Measurements from ENCODE around the gene AKNA. TPM values are rescaled to one million over a fixed set of nuclear protein-coding genes. Genes with fewer than 3 reads are reported as not detected.

The AKNA gene
- total and polyA plus RNA-seq, 2 donors (not counting 1 experiment from before 2014, with no cell fraction given) = 178 to 407 TPM

DNA sequence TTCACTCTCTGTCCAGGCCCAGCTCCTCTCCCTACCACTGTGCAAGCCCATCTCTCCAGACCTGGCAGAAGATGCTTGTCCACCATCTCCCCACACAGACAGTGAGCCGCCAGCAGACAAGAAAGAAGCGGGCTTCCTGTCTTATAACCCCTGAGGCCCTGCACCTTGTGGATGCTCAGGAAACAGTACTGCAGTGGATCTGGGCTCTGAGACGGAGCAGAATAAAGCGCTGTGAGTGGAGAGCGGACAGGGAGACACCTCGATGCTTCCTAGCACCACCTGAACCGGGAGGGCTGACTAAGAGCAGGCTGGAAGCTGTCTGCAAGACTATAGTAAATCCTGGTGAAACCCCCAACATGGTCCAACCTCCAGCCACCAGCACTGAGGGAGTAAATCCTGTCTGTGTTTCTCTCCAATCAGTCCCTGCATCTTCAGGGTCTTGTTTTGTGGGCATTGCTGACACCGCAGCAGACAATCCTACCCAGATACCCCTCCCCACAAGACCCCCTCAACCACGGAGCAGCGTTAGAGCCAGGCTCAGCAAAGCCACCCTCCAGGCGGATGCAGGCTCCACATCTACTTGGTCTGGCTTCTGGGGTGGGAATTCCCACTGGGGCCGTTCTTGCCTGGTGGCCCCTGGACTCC lies 39.4 kb downstream of the AKNA start:
- no peaks in the 10 kb centered on the region for H3K9me3 ChIP-seq (ENCODE audit: control extremely low read depth in 1 of 3, control insufficient read depth in 2 of 3, insufficient read depth in 1 of 3, low read length in 2 of 3)
- H4K20me1 ChIP-seq (ENCODE audit: control insufficient read depth, insufficient read depth, low read length, poor library complexity, severe bottlenecking) = peaks cover 68% of the 10 kb centered on the region
- peaks cover 26 to 36% of the 10 kb centered on the region in 2 donors for H3K4me1 ChIP-seq (ENCODE audit: control insufficient read depth in 2 of 2, insufficient read depth in 2 of 2, low read length in 2 of 2)
- CTCF ChIA-PET = interaction anchor here (1.0 to 7.5 kb wide), 11 partner anchors 8 to 305 kb away, joined by 3 to 41 read pairs (median 4); partner anchors contain the start of gene AKNA
- H3K4me2 ChIP-seq (replicated peaks; ENCODE audit: low read depth, low read length, poor library complexity, severe bottlenecking) = peak overlapping the region; percentile 53
- POLR2A ChIA-PET = interaction anchor here (1.0 to 1.7 kb wide), 7 partner anchors 15 to 240 kb away, joined by 4 to 9 read pairs (median 5); partner anchors contain the start of gene AKNA
- Mint-ChIP-seq H3K4me1 (peaks cover 47% of the 10 kb centered on the region), H3K27ac (peak overlapping the region; percentile 97), H3K4me3 (peak overlapping the region; percentile 83), H3K9me3 (ENCODE audit: insufficient read depth) (no peaks in the 10 kb centered on the region), H3K27me3 (no peaks in the 10 kb centered on the region)
- peaks cover 4 to 97% of the 10 kb centered on the region in 2 experiments for H3K36me3 ChIP-seq (replicated peaks in 1 of 2; ENCODE audit: control extremely low read depth in 1 of 2, control insufficient read depth in 1 of 2, extremely low read depth in 1 of 2, insufficient read depth in 2 of 2, low read length in 1 of 2)
- no peak overlapping the region for H2AFZ ChIP-seq (ENCODE audit: insufficient read depth, low read depth, low read length, poor library complexity, severe bottlenecking)
- H3K27ac ChIP-seq (ENCODE audit: low read length in 2 of 2) = peak overlapping the region; percentile 68 to 80
- no peaks in the 10 kb centered on the region for H3K27me3 ChIP-seq (replicated peaks in 1 of 4; ENCODE audit: control extremely low read depth in 1 of 4, control insufficient read depth in 3 of 4, insufficient read depth in 4 of 4, low read length in 3 of 4)
- peaks cover 39% of the 10 kb centered on the region for H3K79me2 ChIP-seq (ENCODE audit: control insufficient read depth, insufficient read depth, low read length)
- H3K4me3 ChIP-seq (ENCODE audit: control extremely low read depth in 1 of 5, extremely low read depth in 1 of 5, insufficient read depth in 1 of 5, low read depth in 2 of 5, low read length in 4 of 5) = no peak overlapping the region
- no peak overlapping the region for H3K9ac ChIP-seq (ENCODE audit: low read length)
- TF ChIP-seq, protein P1, sequence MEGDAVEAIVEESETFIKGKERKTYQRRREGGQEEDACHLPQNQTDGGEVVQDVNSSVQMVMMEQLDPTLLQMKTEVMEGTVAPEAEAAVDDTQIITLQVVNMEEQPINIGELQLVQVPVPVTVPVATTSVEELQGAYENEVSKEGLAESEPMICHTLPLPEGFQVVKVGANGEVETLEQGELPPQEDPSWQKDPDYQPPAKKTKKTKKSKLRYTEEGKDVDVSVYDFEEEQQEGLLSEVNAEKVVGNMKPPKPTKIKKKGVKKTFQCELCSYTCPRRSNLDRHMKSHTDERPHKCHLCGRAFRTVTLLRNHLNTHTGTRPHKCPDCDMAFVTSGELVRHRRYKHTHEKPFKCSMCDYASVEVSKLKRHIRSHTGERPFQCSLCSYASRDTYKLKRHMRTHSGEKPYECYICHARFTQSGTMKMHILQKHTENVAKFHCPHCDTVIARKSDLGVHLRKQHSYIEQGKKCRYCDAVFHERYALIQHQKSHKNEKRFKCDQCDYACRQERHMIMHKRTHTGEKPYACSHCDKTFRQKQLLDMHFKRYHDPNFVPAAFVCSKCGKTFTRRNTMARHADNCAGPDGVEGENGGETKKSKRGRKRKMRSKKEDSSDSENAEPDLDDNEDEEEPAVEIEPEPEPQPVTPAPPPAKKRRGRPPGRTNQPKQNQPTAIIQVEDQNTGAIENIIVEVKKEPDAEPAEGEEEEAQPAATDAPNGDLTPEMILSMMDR (IDR thresholded peaks at IDR 0.05) = no peak
- TF ChIP-seq EZH2 (IDR thresholded peaks at IDR 0.05; ENCODE audit: borderline replicate concordance, insufficient read depth, low read depth, low read length, poor library complexity, severe bottlenecking) = no peak
- ATAC-seq (ENCODE audit: low read depth) (no peak), DNase-seq (no peak)
- intact Hi-C loops (cut with micrococcal nuclease) = no loop called here
- 77% methylated on average over 11 of the region's 12 CpGs for WGBS (ENCODE audit: insufficient coverage)

GRCh38 chr9:114347675-114348074 lies 40.1 kb downstream of the AKNA start:
- Histone ChIP-seq H3K9me3 (ENCODE audit: control extremely low read depth in 1 of 3, control insufficient read depth in 2 of 3, insufficient read depth in 1 of 3, low read length in 2 of 3) (no peaks in the 10 kb centered on the region), H3K27me3 (replicated peaks in 1 of 4; ENCODE audit: control extremely low read depth in 1 of 4, control insufficient read depth in 3 of 4, insufficient read depth in 4 of 4, low read length in 3 of 4) (no peaks in the 10 kb centered on the region), H2AFZ (ENCODE audit: insufficient read depth, low read depth, low read length, poor library complexity, severe bottlenecking) (no peak overlapping the region), H4K20me1 (ENCODE audit: control insufficient read depth, insufficient read depth, low read length, poor library complexity, severe bottlenecking) (peaks cover 75% of the 10 kb centered on the region), H3K27ac (ENCODE audit: low read length in 2 of 2) (peak overlapping the region in 1 of 2 donors; percentile 80), H3K79me2 (ENCODE audit: control insufficient read depth, insufficient read depth, low read length) (peaks cover 39% of the 10 kb centered on the region), H3K4me3 (ENCODE audit: control extremely low read depth in 1 of 5, extremely low read depth in 1 of 5, insufficient read depth in 1 of 5, low read depth in 2 of 5, low read length in 4 of 5) (no peak overlapping the region), H3K9ac (ENCODE audit: low read length) (no peak overlapping the region), H3K36me3 (replicated peaks in 1 of 2; ENCODE audit: control extremely low read depth in 1 of 2, control insufficient read depth in 1 of 2, extremely low read depth in 1 of 2, insufficient read depth in 2 of 2, low read length in 1 of 2) (peaks cover 4 to 98% of the 10 kb centered on the region in 2 experiments), H3K4me2 (replicated peaks; ENCODE audit: low read depth, low read length, poor library complexity, severe bottlenecking) (no peak overlapping the region), H3K4me1 (ENCODE audit: control insufficient read depth in 2 of 2, insufficient read depth in 2 of 2, low read length in 2 of 2) (peaks cover 26 to 36% of the 10 kb centered on the region in 2 donors)
- TF ChIP-seq, protein P1 (IDR thresholded peaks at IDR 0.05) = no peak
- no peak for TF ChIP-seq EZH2 (IDR thresholded peaks at IDR 0.05; ENCODE audit: borderline replicate concordance, insufficient read depth, low read depth, low read length, poor library complexity, severe bottlenecking)
- no peak overlapping the region for H3K4me3 Mint-ChIP-seq
- intact Hi-C loops (cut with micrococcal nuclease) = no loop called here
- ChIA-PET CTCF (interaction anchor here (1.2 to 7.5 kb wide), 3 partner anchors 39 to 306 kb away, joined by 3 to 41 read pairs (median 12); partner anchors contain the start of gene AKNA), POLR2A (no interaction called here)
- ATAC-seq (ENCODE audit: low read depth) (no peak), DNase-seq (no peak)
- H3K27ac Mint-ChIP-seq = peak overlapping the region; percentile 97
- WGBS (ENCODE audit: insufficient coverage) = 92% methylated on average over 15 of the region's 15 CpGs
- peaks cover 47% of the 10 kb centered on the region for H3K4me1 Mint-ChIP-seq
- H3K27me3 Mint-ChIP-seq = no peaks in the 10 kb centered on the region
- no peaks in the 10 kb centered on the region for H3K9me3 Mint-ChIP-seq (ENCODE audit: insufficient read depth)
